HCEC 1CT (cell line): ENCODE results near the gene ATP8B1.
"Not testable (repeated sequence)": the region's sequence is repeated elsewhere in the genome, so short reads cannot be mapped to it uniquely, and the experiment has no call there.

ENCODE experiments used
- DNase-seq: peaks from one replicate; pipeline ENCODE4 v3.0.0-alpha.2; 2017

Gene ATP8B1

DNA sequence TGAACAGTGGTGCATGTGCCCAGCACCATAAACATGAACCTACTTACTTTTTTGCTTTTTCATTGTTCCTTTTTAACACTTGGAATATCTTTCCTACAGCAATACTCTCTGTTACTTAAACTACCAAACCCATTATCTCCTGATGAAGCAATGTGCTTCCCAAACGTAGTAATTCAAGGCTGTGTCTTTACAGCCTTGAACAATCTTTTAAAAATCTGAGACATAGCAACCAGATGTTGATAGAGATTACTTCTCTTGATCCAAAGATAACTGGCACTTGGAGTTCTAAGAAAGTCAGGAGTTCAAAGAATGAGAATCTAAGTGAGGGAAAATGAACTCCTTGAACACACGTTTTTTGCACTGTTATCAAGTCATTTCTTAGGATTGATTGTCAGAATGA is 40.4 kb downstream of the ATP8B1 start:
- no peak for DNase-seq

DNA sequence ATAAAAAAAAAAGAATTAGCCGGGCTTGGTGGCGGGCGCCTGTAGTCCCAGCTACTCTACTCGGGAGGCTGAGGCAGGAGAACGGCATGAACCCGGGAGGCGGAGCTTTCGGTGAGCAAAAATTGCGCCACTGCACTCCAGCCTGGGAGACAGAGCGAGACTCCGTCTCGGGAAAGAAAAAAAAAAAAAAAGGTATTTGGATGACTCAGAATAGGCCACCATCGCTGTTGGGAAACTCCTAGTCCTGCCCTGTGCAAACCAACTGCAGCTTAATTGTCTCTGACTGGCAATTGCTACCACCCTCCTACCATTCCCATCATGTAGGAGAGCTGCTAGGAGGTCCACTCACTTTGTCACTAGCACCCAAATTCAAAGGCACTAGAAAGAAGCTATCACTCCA is 43.5 kb downstream of the ATP8B1 start:
- peak; percentile 35 for DNase-seq

DNA sequence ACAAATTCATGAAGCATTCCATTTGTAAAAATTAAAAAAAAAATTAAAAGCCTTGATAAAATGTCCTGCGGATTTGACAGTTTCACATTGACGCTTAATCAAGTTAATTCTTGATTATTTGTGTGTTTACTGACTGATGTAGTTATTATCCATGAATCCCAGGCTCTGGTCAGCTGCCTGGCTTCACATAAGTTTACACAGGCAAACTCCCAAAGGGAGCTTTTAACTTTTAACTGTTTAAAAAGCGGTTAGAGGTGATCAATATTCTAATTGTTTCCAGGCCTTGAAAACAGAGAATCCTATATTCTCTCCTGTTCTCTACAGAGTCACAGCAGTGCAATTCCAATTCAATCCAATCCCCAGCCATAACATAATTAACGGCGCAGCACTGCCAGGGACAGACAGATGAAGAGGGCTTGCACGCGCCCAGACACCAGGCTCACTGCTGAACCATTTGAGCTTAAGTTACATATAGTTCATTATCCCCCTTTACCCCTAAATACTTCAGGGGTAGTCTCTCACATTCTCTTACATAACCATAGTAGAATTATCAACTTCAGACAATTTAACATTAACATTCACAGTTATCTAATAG is 47.5 kb downstream of the ATP8B1 start:
- DNase-seq: no peak

DNA sequence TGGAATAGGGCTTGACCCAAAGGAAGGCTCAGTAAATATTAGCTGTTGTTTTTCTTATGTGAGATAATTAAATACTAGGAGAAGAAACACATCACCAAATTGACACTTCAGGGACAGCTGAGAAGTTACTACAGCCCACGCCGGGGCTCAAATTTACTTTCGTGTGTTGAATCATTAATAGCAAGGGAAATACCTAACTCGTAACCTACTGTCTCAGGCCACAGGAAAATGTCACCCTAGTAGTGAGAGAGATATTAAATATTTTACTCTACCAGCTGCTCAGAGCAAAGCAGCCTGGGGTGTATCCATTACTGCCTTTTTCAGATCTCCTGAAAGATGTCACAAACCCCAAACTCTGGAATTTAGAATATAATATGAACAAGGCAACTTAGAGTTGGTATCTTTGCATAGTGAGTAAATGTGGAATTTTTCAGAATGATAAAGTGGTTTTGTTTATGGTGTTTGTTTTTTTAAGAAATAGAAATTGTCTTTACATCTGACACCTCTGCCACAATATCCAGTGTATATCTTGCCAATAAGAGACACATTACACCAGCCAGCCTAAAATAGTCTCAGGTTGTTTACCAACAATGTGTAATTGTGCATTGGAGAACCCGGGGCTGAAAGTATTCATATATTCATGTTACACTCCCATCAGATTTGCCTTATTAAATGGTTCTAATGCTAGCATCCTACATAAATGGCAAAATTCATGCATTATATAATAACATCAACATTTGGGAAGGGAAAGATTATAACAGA is 48.4 kb downstream of the ATP8B1 start:
- DNase-seq: no peak

DNA sequence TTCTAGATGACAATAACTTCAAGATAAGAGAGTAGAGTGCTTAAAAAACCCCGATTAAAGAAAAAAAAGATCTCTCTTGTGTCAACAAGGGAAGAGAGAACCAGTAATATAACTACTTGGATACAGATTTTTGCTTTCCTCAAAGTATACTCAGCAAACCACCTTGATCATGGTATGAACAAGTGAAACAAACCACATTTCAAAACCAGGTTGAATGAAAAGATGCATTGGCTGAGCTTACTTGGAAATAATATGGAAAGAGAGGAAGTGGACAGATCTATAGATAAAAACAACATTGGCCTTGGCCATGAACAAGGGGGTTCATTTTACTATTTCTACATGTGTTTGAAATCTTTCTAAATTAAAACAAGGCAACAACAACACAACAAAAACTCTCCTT is 50.1 kb downstream of the ATP8B1 start:
- DNase-seq: no peak

DNA sequence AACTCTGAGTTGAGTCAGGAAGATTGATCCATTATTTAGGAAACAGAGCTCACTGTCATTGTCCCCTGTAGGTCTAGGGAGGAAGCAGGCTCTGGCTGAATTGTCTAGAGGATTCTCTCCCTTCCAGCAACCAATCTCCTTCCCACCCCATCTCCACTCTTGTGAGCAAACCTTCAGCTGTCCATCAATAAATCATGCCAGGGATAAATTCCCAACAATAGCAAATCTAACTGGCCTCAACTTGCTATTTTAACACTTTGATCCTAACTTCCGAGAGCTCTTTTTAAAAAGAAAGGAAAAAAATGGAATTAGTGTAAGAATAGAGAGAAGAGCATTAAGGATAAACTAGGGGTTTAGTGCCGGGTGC is 53.5 kb downstream of the ATP8B1 start:
- DNase-seq: no peak

DNA sequence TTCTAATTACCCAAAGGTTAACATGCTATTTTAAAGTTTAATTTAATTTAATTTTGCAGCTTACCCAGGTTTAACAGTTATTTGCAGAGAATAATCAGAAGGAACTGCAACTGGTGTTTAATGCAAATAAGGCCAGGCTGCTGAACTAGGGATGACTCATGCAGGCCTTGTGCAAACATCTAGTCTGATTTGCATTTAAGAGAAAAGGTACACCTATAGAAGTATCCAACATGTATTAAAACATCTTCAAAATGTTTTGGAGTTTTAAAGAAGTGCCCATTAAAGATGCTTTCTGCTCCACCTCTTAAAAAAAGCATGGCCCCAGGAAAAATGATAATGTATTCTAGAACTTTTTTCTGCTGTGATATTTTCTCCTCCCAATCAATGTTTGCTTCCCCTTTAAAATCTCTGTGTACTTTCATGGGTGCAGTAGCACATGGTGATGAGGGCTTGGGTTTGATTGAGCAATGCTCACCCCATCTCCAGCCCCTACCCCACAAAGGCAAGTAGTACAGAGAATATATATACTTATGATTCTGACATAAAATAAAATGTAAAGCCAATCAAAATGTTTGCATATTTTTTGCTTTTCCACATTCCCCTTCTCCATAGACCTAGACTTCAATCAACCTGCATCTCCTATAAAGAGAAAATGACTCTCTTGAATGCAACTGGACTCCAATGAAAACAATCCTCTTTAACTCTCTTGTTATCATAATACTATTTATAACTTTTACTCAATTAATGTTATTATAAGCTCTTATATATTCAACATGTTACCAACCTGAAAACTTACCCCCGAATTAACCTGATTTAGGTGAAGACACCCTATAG is 54.1 kb downstream of the ATP8B1 start:
- peak; percentile 59 for DNase-seq

DNA sequence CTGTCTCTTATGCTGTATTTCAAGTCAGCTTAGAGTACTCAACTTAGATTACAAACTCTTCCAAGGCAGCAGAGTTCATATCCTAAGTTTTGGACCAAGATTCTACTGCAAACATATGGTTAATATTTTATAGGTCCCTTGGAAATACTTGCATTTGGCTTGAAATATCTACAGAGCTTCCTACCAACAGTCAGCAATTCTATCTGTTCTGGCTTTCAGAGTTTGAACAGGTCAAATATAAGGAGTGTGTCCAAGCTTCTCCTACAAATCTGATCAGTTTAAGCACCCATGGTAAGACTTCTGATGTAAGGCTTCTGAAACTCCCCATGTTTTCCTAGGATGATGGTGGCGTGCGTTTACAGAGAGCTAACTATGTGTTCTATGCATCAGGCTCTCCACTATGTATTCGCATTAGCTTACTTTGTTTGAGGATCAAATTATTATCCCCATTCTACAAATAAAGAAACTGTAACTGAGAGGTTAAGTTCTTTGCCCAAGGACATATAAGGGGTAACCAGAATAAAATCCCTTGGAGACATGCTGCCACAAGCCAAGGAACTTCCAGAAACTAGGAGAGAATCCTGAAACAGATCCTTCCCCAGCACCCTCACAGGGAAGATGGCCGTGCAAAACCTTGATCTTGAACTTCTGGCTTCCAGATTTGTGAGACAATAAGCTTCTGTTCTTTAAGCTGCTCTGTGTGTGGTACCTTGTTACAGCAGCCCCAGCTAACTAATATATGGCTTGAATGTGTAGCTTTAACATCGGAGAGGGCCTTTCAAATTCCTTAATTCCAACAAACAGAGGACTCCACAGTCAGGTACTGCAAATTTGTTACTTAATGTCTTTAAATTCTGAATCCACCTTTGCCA is 55.1 kb downstream of the ATP8B1 start:
- no peak for DNase-seq

DNA sequence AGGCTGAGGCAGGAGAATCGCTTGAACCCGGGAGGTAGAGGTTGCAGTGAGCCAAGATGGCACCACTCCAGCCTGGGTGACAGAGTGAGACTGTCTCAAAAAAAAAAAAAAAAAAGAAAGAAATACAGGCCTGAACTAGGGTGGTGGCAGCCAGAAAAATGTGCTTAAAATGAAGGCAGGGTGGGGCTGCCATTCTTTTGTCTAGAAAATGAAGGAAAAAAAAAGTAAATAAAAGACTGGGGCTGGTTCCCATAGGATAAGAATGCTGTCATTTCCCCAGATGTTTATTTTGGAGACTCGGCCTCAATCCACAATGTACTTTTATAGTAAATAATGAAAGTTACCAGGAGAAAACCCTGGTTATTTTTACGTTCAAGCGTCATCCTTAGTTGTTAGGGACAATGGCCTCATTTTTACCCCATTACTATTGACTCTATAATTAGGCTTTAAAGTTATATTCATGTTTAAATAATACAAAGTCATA is 58.9 kb downstream of the ATP8B1 start:
- DNase-seq: no peak

DNA sequence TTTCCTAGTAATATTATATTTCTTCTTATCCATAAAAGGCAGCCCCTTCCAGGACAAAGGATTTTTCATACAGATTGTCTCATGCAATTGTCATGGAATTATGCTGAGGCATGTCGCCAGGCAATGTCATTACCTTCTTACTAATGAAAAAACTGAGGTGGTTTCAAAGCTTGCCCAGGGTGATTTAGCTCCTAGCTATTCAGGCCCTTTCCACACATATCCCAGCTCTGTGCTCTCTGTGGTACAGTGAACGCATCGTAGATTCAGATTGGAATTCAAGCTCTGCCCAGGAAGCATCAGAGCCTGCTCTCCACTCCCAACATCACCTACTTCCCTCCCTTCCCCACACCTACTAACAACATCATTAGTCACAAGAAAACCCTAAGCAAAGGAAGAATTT is 60.1 kb downstream of the ATP8B1 start:
- DNase-seq: peak; percentile 75

DNA sequence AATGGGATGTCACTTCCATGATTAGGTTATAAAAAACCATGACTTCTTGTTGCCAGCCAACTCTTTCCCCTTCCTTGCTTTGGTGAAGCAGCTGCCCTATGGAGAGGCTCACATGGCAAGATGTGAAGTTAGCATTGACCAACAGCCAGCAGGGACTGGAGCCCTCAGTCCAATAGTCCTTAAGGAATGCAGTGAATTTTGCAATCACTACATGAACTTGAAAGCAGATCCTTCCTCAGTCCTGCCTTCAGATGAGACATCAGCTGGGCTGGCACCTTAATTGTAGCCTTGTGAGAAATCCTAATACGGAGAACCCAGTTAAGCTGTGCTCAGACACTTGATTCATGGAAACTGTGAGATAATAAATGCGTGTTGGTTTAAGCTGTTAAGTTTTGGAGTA is 61.8 kb downstream of the ATP8B1 start:
- peak; percentile 33 for DNase-seq

DNA sequence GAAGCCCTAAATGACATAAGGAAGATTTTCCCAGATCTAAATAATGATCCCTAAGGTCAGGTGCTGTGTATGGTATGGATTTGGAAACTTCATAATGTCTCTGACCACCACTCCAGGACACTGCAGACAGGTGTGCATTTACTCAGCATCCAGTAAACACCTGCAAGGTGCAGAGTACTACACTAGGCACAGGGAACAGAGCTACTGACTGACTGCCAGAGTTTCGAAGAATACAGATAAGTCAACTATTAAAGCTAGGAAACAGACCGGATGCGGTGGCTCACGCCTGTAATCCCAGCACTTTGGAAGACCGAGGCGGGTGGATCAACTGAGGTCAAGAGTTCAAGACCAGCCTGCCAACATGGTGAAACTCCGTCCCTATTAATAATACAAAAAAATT is 65.0 kb downstream of the ATP8B1 start:
- DNase-seq: peak; percentile 33

DNA sequence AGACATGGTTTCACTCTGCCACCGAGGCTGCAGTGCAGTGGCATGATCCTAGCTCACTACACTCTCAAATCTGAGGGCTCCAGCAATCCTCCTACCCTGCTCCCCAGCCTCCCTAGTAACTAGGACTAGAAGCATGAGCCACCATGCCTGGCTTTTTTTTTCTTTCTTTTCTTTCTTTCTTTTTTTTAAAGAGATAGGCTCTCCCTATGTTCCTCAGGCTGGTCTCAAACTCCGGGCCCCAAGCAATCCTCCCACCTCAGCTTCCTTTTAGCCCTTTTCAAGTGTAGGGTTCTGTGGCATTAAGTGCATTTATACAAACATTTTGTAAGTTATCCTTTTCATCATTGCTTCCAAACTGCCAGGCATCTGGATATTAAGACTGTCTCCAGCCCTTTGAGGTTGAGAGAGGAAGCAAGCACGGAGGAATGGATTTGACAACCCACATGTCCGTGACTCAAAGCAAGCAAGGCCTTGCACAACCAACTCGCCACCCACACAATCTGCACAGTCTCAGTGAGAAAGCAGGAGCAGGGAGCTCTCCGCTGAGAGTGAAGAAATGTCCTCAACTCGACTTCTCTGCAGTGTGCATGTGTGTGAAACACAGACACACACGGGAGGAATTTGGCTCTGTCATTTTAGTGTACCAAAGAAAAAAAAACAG is 65.6 kb downstream of the ATP8B1 start:
- DNase-seq: peak; percentile 98

DNA sequence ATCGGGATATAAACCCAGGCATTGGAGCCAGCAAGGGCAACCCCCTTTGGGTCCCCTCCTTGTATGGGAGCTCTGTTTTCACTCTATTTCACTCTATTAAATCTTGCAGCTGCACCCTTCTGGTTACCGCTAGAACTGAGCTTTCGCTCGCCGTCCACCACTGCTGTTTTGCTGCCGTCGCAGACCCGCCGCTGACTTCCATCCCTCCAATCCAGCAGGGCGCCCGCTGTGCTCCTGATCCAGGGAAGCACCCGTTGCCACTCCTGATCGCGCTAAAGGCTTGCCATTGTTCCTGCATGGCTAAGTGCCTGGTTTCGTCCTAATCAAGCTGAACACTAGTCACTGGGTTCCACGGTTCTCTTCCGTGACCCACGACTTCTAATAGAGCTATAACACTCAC is 68.1 kb downstream of the ATP8B1 start:
- DNase-seq: not testable (repeated sequence)

DNA sequence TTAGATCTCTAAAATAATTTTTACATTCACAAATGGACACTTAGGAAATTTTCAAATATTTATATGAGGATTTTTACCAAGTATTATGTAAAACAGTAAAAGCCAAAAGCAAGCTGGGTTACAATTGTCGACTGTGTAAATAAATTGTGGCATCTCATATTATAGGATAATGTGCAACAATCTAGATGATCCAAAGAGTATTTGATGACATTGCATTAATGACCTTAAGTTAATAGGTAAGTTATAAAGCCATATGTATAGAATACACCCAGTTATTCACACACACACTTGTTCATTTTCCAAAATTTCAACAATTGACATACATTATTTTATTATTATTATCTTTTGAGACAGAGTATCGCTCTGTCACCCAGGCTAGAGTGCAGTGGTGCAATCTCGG is 69.3 kb downstream of the ATP8B1 start:
- DNase-seq: no peak

DNA sequence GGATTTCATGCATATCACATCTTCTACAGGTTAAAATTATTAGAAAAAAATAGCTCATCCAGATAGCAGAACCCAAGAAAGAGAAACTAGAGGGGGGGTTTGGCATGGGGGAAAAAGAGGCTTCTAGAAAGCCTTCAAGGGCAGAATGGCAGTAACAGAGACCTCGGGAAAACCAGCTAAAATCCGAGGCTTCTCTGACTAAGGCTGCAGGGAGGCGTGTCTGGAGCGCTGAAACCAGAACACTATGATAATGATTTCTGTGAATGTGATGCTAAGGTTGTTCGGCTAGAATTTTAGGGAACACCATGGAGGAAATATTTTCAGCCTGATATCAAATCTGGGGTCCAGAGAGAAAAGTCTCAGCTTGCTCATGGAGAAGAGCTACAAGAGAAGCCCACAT is 73.0 kb downstream of the ATP8B1 start:
- DNase-seq: no peak

DNA sequence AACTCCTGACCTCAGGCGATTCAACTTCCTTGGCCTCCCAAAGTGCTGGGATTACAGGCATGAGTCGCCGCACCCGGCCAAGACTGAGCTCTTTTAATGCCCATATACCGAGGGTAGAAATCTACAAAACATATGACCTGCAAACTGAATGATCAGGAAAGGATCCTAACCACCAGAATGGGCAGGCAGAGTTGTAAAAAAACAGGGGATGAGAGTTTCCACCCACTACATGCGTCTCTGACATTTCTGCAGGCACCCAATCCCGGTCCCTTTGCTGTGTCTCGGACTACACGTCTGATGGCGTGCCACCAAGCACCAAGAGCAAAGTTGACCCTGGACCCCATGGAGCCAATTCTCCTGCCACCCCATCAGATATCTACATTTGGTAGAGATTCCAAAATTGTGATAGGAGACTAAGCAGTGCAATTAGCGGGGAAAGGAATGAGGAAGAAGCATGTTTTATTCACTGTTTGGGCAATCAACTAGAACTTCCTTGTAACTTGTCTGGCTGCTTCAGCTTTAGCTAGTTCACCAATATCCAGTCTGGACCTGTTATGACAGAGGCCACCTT is 74.1 kb downstream of the ATP8B1 start:
- peak; percentile 54 for DNase-seq

DNA sequence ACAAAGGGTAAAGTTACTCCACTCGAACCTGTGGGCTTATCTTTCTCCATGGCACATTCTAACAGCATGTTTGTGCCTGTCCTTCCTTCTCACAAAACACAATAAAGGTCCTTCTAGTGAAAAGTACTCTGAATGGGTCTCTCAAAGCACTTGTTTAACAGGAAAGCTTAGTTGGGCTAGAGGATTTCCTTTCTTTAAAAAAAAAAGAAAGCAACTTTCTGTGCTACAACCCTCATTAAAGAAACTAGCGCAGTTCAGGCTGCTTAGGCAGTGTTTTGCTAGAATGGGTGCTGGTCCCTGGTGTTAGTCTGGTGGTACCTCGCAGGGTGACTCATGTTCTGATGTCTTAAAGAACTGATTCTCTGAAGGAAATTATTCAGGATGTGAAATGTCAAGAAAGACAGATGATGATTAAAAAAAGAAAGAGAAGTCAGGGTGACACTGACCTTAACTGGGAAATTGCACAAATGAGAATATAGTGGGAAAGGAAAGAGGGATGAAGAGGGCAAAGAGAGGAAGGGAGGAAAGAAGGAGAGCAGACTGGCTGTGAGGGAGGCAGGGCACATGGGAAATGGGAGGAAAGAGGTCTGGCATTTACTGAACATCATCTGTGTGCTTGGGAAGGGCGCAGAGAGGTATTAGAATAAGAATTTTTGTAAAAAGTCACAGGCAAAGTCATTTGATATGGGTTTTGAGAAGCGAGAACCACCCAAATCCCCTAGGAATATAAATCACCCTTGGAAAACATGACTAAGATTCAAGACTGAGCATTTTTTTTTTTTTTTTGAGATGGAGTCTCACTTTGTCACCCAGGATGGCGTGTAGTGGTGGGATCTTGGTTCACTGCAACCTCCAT is 74.9 kb downstream of the ATP8B1 start:
- peak; percentile 57 for DNase-seq

DNA sequence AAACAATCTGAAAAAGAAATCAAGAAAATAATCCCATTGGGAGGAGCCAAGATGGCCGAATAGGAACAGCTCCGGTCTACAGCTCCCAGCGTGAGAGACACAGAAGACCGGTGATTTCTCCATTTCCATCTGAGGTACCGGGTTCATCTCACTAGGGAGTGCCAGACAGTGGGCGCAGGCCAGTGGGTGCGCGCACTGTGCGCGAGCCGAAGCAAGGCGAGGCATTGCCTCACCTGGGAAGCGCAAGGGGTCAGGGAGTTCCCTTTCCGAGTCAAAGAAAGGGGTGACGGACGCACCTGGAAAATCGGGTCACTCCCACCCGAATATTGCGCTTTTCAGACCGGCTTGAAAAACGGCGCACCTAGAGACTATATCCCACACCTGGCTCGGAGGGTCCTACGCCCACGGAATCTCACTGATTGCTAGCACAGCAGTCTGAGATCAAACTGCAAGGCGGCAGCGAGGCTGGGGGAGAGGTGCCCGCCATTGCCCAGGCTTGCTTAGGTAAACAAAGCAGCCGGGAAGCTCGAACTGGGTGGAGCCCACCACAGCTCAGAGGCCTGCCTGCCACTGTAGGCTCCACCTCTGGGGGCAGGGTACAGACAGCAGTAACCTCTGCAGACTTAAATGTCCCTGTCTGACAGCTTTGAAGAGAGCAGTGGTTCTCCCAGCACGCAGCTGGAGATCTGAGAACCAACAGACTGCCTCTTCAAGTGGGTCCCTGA is 83.7 kb downstream of the ATP8B1 start:
- DNase-seq: not testable (repeated sequence)

DNA sequence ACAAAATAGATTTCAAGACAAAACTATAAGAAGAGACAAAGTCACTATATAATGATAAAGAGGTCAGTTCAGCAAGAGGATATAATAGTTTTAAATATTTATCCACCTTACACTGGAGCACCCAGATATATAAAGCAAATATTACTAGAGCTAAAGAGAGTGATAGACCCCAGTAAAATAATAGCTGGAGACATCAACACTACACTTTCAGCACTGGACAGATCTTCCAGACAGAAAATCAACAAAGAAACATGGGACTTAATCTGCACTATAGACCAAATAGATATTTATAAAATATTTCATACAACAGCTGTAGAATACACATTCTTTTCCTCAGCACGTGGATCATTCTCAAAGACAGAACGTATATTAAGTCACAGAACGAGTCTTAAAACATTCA is 86.6 kb downstream of the ATP8B1 start:
- DNase-seq: no peak
